Left cardiac atrium (tissue), 2 donors: ENCODE data around the gene C6orf52. TPM values are rescaled to one million over a fixed set of nuclear protein-coding genes. Genes with fewer than 3 reads are reported as not detected.

ENCODE experiments used
- total RNA-seq, 2 donors: library from RNA; stranded (reverse); fragmentation: NEBNext Ultra II Directional; extraction: Animal tissue kit (Norgen Biotek cat#: 25700); gene quantifications; one replicate each; pipeline ENCODE4 v1.2.1, GENCODE V29; 2021
- donor health status: DM: no; HTN: yes; CAD: no; lungs with severe emphysema.
- donor health status: DM: yes; HTN: yes; CAD: no.

Gene C6orf52
- total RNA-seq, 2 donors from 2014 or later = not detected

Other genes with a start within 250 kb of the C6orf52 start
- 1 to 10 TPM; 3.5 to 4.1 TPM for gene GCNT2, start 173.3 kb downstream of the C6orf52 start, total RNA-seq
- 10 to 100 TPM in 1 of 2 donors, 1 to 10 TPM in 1; 9.0 to 14.9 TPM for gene PAK1IP1, start 356 bp upstream of the C6orf52 start, total RNA-seq
- gene TMEM14C, start 28.5 kb upstream of the C6orf52 start, total RNA-seq = 100 to 1,000 TPM; 103 to 108 TPM
- gene TMEM14B, start 53.2 kb upstream of the C6orf52 start, total RNA-seq = 100 to 1,000 TPM in 1 of 2 donors, 10 to 100 TPM in 1; 91.3 to 101 TPM
- under 1 TPM; 0.08 to 0.38 TPM for gene MAK, start 143.9 kb upstream of the C6orf52 start, total RNA-seq
- gene GCM2, start 187.4 kb upstream of the C6orf52 start, total RNA-seq = not detected
- gene SYCP2L, start 192.4 kb upstream of the C6orf52 start, total RNA-seq = under 1 TPM; 0.59 to 0.73 TPM